Measurements from ENCODE around the gene KCNK3. TPM values are rescaled to one million over a fixed set of nuclear protein-coding genes. Genes with fewer than 3 reads are reported as not detected.

The KCNK3 gene
- total RNA-seq, 1 experiment from 2014 or later, result 32.8 TPM

- TF ChIP-seq REST (IDR thresholded peaks at IDR 0.05; ENCODE audit: insufficient read depth in 1 of 2, low read depth in 2 of 2, low read length in 1 of 2) (no peak), TCF7L2 (IDR thresholded peaks at IDR 0.05; ENCODE audit: low read depth, low read length) (no peak), SIN3A (IDR thresholded peaks at IDR 0.05; ENCODE audit: borderline replicate concordance, insufficient read depth, low read depth, low read length) (no peak), POLR2AphosphoS5 (IDR thresholded peaks at IDR 0.05; ENCODE audit: low read depth, low read length) (no peak), CTCF (IDR thresholded peaks at IDR 0.05) (no peak)
- 0 out of 2 replicates have a peak, but pooled peaks cover 2% of the 10 kb centered on the region for H3K27me3 ChIP-seq (ENCODE audit: control insufficient read depth, insufficient read depth, low read length)
- ChIA-PET CTCF (no interaction called here), POLR2A (no interaction called here)
- ATAC-seq, result no peak
- H3K27ac ChIP-seq (ENCODE audit: low read length), result no peak overlapping the region
- in situ Hi-C loops (cut with HindIII; ENCODE audit: low pct_unique_long_range_greater_than_20kb, low sequenced_read_pairs) (no loop called here), intact Hi-C loops (cut with micrococcal nuclease; ENCODE audit: unreplicated experiment) (no loop called here)
- H3K36me3 ChIP-seq (ENCODE audit: control insufficient read depth, insufficient read depth, low read length), result no peaks in the 10 kb centered on the region
- DNase-seq (ENCODE audit: low read depth, low spot score), result no peak
- no TSS peak for BruUV-seq (replicated peaks)
- no peaks in the 10 kb centered on the region for H3K9me3 ChIP-seq (ENCODE audit: control insufficient read depth, insufficient read depth, low read depth, low read length)
- no peaks in the 10 kb centered on the region for H3K4me1 ChIP-seq (ENCODE audit: control insufficient read depth, insufficient read depth, low read length)
- H3K4me3 ChIP-seq (ENCODE audit: low read depth in 2 of 2, low read length in 2 of 2), result no peak overlapping the region
These were observed 12.7 kb upstream of the KCNK3 start for GRCh38 chr2:26679867-26680266.

GRCh38 chr2:26681656-26682055, 10.9 kb upstream of the KCNK3 start:
- H3K27me3 ChIP-seq (ENCODE audit: control insufficient read depth, insufficient read depth, low read length), result 0 out of 2 replicates have a peak, but pooled peaks cover 2% of the 10 kb centered on the region

More at GRCh38 chr2:26681656-26682055, 10.9 kb upstream of the KCNK3 start:
- H3K4me3 ChIP-seq (ENCODE audit: low read depth in 2 of 2, low read length in 2 of 2), result no peak overlapping the region
- ATAC-seq, result no peak
- H3K27ac ChIP-seq (ENCODE audit: low read length), result no peak overlapping the region
- intact Hi-C loops (cut with micrococcal nuclease; ENCODE audit: unreplicated experiment), result no loop called here
- POLR2A ChIA-PET, result no interaction called here
- H3K4me1 ChIP-seq (ENCODE audit: control insufficient read depth, insufficient read depth, low read length), result no peaks in the 10 kb centered on the region
- CTCF ChIA-PET, result no interaction called here
- no peaks in the 10 kb centered on the region for H3K9me3 ChIP-seq (ENCODE audit: control insufficient read depth, insufficient read depth, low read depth, low read length)
- no peaks in the 10 kb centered on the region for H3K36me3 ChIP-seq (ENCODE audit: control insufficient read depth, insufficient read depth, low read length)
- DNase-seq (ENCODE audit: low read depth, low spot score), result no peak
- no TSS peak for BruUV-seq (replicated peaks)
- in situ Hi-C loops (cut with HindIII; ENCODE audit: low pct_unique_long_range_greater_than_20kb, low sequenced_read_pairs), result no loop called here
- no peak for TF ChIP-seq POLR2AphosphoS5 (IDR thresholded peaks at IDR 0.05; ENCODE audit: low read depth, low read length)
- TF ChIP-seq TCF7L2 (IDR thresholded peaks at IDR 0.05; ENCODE audit: low read depth, low read length), result no peak
- no peak for TF ChIP-seq CTCF (IDR thresholded peaks at IDR 0.05)
- no peak for TF ChIP-seq SIN3A (IDR thresholded peaks at IDR 0.05; ENCODE audit: borderline replicate concordance, insufficient read depth, low read depth, low read length)
- TF ChIP-seq REST (IDR thresholded peaks at IDR 0.05; ENCODE audit: insufficient read depth in 1 of 2, low read depth in 2 of 2, low read length in 1 of 2), result no peak
